IPS DF 6.9 (cell line): ENCODE data around the gene SLC38A6.
"Not testable (repeated sequence)": the region's sequence is repeated elsewhere in the genome, so short reads cannot be mapped to it uniquely, and the experiment has no call there.

Experiments
- DNase-seq: peaks from one replicate; pipeline ENCODE4 v3.0.0-alpha.2; 2013; ENCODE audit warnings: low read depth, low spot score
- H3K27ac ChIP-seq: one replicate; pipeline ENCODE4 v1.5.1; 2013; ENCODE audit warnings: low read length, control low read depth
- H3K27me3 ChIP-seq: 2 replicates; pipeline ENCODE4 v1.6.1; 2013; ENCODE audit warnings: mild to moderate bottlenecking, low read length; ENCODE audit not compliant: control insufficient read depth, insufficient read depth
- H3K36me3 ChIP-seq: 2 replicates; pipeline ENCODE4 v1.6.1; 2013; ENCODE audit warnings: low read length; ENCODE audit not compliant: control insufficient read depth, insufficient read depth
- H3K4me1 ChIP-seq: 2 replicates; pipeline ENCODE4 v1.6.1; 2013; ENCODE audit warnings: low read length; ENCODE audit not compliant: control insufficient read depth, insufficient read depth
- H3K4me3 ChIP-seq: 2 replicates; pipeline ENCODE4 v1.5.1; 2013; ENCODE audit warnings: mild to moderate bottlenecking, low read length
- H3K9me3 ChIP-seq: 2 replicates; pipeline ENCODE4 v1.6.1; 2013; ENCODE audit warnings: low read length, inconsistent platforms; ENCODE audit not compliant: control insufficient read depth, insufficient read depth
- WGBS: extraction: QIAGEN DNeasy Blood & Tissue Kit; methylation state at CpG from one replicate; pipeline ENCODE4 v1.1.7; 2013; ENCODE audit warnings: mixed read lengths, missing lambda C conversion rate; ENCODE audit not compliant: insufficient read length, insufficient coverage; 5-methylcytosine and 5-hydroxymethylcytosine counted together

SLC38A6 gene

GRCh38 chr14:61048640-61049039 is 67.6 kb downstream of the SLC38A6 start:
- no peak overlapping the region for H3K4me3 ChIP-seq
- no peaks in the 10 kb centered on the region for H3K4me1 ChIP-seq
- DNase-seq: no peak
- H3K36me3 ChIP-seq: no peaks in the 10 kb centered on the region
- H3K27me3 ChIP-seq: no peaks in the 10 kb centered on the region
- H3K27ac ChIP-seq: no peak overlapping the region
- no peaks in the 10 kb centered on the region for H3K9me3 ChIP-seq

GRCh38 chr14:61050417-61050816 is 69.4 kb downstream of the SLC38A6 start:
- DNase-seq: no peak
- WGBS: no CpG with 5 or more reads among the region's 2 CpGs
- Histone ChIP-seq H3K4me1 (no peaks in the 10 kb centered on the region), H3K4me3 (no peak overlapping the region), H3K27me3 (no peaks in the 10 kb centered on the region), H3K36me3 (no peaks in the 10 kb centered on the region), H3K27ac (no peak overlapping the region), H3K9me3 (no peaks in the 10 kb centered on the region)

- DNase-seq: no peak
- no CpG with 5 or more reads among the region's 1 CpG for WGBS
- Histone ChIP-seq H3K4me1 (no peaks in the 10 kb centered on the region), H3K36me3 (no peaks in the 10 kb centered on the region), H3K27ac (no peak overlapping the region), H3K4me3 (no peak overlapping the region), H3K27me3 (no peaks in the 10 kb centered on the region), H3K9me3 (no peaks in the 10 kb centered on the region)
These were observed 70.0 kb downstream of the SLC38A6 start for GRCh38 chr14:61051051-61051450.

GRCh38 chr14:61051621-61052020 is 70.6 kb downstream of the SLC38A6 start:
- Histone ChIP-seq H3K4me1 (no peaks in the 10 kb centered on the region), H3K4me3 (no peak overlapping the region), H3K36me3 (no peaks in the 10 kb centered on the region), H3K27ac (no peak overlapping the region), H3K9me3 (no peaks in the 10 kb centered on the region), H3K27me3 (no peaks in the 10 kb centered on the region)
- no CpG with 5 or more reads among the region's 3 CpGs for WGBS
- DNase-seq: no peak

GRCh38 chr14:61063461-61063860 is 82.4 kb downstream of the SLC38A6 start:
- Histone ChIP-seq H3K9me3 (no peaks in the 10 kb centered on the region), H3K27me3 (no peaks in the 10 kb centered on the region), H3K36me3 (no peaks in the 10 kb centered on the region), H3K27ac (no peak overlapping the region), H3K4me1 (no peaks in the 10 kb centered on the region), H3K4me3 (no peak overlapping the region)
- DNase-seq: no peak
- WGBS: no CpG with 5 or more reads among the region's 3 CpGs

GRCh38 chr14:61064210-61064609 is 83.2 kb downstream of the SLC38A6 start:
- H3K4me1 ChIP-seq: no peaks in the 10 kb centered on the region
- H3K27ac ChIP-seq: no peak overlapping the region
- H3K27me3 ChIP-seq: no peaks in the 10 kb centered on the region
- no CpG with 5 or more reads among the region's 2 CpGs for WGBS
- H3K36me3 ChIP-seq: no peaks in the 10 kb centered on the region
- DNase-seq: no peak
- no peak overlapping the region for H3K4me3 ChIP-seq
- H3K9me3 ChIP-seq: no peaks in the 10 kb centered on the region

GRCh38 chr14:61064856-61065255 is 83.8 kb downstream of the SLC38A6 start:
- Histone ChIP-seq H3K36me3 (no peaks in the 10 kb centered on the region), H3K27ac (no peak overlapping the region), H3K9me3 (no peaks in the 10 kb centered on the region), H3K27me3 (no peaks in the 10 kb centered on the region), H3K4me3 (no peak overlapping the region), H3K4me1 (no peaks in the 10 kb centered on the region)
- WGBS: no CpG with 5 or more reads among the region's 4 CpGs
- no peak for DNase-seq

- H3K4me1 ChIP-seq: no peaks in the 10 kb centered on the region
- DNase-seq: no peak
- no peak overlapping the region for H3K4me3 ChIP-seq
- H3K27ac ChIP-seq: no peak overlapping the region
- no peaks in the 10 kb centered on the region for H3K27me3 ChIP-seq
- H3K36me3 ChIP-seq: no peaks in the 10 kb centered on the region
- no peaks in the 10 kb centered on the region for H3K9me3 ChIP-seq
These were observed 84.6 kb downstream of the SLC38A6 start for GRCh38 chr14:61065656-61066055.

- not testable (repeated sequence) for H3K4me1 ChIP-seq, H3K36me3 ChIP-seq, DNase-seq, H3K27ac ChIP-seq, H3K4me3 ChIP-seq, H3K9me3 ChIP-seq, H3K27me3 ChIP-seq
These were observed 91.4 kb downstream of the SLC38A6 start for GRCh38 chr14:61072442-61072841.

GRCh38 chr14:61074852-61075251 is 93.8 kb downstream of the SLC38A6 start:
- Histone ChIP-seq H3K27ac (no peak overlapping the region), H3K36me3 (no peaks in the 10 kb centered on the region), H3K27me3 (no peaks in the 10 kb centered on the region), H3K4me1 (no peaks in the 10 kb centered on the region), H3K9me3 (no peaks in the 10 kb centered on the region), H3K4me3 (no peak overlapping the region)
- WGBS: no CpG with 5 or more reads among the region's 3 CpGs
- DNase-seq: no peak

GRCh38 chr14:61076556-61076955 is 95.5 kb downstream of the SLC38A6 start:
- no peaks in the 10 kb centered on the region for H3K9me3 ChIP-seq
- H3K27ac ChIP-seq: no peak overlapping the region
- WGBS: no CpG with 5 or more reads among the region's 2 CpGs
- H3K4me1 ChIP-seq: no peaks in the 10 kb centered on the region
- DNase-seq: no peak
- no peaks in the 10 kb centered on the region for H3K27me3 ChIP-seq
- no peak overlapping the region for H3K4me3 ChIP-seq
- H3K36me3 ChIP-seq: no peaks in the 10 kb centered on the region
